HG03521 (cell line): ENCODE measurements around the gene MFN2.
"Not testable (repeated sequence)": the region's sequence is repeated elsewhere in the genome, so short reads cannot be mapped to it uniquely, and the experiment has no call there.

ENCODE experiments used
- ATAC-seq: cut with Tn5 transposase; IDR thresholded peaks from one replicate; pipeline ENCODE4 v1.9.1; 2021; ENCODE audit warnings: mild to moderate bottlenecking, moderate library complexity; ENCODE audit not compliant: unreplicated experiment

MFN2 gene

DNA sequence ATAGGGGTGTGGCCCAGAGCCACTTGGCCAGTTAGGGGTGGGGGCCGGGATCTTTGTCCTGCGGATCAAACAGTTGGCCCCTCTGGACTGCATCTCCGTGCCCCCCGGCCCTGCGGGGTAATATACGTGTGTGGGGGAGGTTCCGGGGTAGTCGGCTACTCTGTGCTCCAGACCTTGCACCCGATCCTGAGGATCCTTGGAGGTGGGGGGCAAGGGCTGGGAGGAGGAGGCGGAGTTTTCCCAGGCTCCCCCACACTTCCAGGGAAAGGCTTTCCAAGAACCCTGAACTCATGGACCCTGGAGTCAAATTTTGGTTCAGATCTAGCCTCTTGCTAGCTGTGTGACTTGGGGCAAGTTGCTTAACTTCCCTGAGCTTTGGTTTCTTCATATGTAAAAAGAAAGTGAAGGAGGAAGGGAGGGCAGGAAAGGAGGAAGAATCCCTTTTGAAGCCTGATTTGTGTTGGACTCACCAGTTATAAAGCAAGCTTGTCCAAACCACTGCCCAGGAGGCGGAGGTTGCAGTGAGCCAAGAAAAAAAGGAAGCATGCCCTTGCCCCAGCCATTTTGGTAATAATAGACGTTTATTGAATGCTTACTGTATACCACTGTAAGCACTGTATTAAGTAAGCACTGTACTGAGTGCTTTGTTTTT, 39.7 kb downstream of the MFN2 start:
- ATAC-seq = no peak

DNA sequence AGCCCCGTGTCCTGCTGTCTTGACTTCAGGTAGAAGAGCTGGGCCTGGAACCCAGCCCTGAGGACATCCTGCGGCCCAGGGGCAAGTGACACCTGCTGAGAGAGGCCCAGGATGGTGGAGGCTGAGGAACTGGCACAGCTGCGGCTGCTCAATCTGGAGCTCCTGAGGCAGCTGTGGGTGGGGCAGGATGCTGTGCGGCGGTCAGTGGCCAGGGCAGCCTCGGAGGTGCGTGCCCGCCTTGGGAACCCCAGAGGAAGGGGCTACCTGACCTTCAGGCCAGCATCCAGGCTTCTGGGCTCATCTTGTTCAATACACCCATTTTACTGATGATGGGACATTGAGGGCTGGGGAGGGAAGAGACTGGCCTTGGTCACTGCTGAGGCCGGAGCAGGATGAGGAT, 41.4 kb downstream of the MFN2 start:
- no peak for ATAC-seq

DNA sequence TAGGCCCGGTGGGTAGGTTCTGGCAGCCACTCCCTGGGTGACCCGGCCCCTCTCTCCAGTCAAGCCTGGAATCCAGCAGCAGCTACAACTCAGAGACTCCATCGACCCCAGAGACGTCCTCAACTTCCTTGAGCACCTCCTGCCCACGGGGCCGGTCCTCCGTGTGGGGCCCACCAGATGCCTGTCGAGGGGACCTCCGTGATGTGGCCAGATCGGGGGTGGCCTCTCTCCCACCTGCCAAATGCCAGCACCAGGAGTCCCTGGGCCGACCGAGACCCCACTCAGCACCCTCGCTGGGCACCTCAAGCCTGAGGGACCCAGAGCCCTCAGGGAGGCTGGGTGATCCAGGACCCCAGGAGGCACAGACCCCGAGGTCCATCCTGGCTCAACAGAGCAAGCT, 41.8 kb downstream of the MFN2 start:
- no peak for ATAC-seq

DNA sequence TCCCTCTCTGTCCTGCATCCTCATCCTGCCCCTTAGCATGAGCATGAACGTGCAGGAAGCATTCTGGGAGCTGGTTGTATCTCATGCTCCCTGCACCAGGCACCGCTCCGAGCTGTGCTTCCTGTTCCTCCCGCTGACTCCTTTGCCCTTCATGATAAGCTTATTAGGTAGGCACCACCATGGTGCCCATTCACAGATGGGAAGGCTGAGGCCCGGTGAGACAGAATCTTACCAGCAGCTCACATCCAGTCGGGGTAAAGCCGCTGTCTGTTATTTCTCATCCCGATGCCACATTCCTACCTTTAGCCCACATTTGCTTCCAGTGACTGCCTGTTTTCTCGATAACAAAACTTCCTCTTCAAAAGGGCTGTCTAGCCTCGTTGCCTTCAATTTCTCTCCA, 46.3 kb downstream of the MFN2 start:
- ATAC-seq = no peak

DNA sequence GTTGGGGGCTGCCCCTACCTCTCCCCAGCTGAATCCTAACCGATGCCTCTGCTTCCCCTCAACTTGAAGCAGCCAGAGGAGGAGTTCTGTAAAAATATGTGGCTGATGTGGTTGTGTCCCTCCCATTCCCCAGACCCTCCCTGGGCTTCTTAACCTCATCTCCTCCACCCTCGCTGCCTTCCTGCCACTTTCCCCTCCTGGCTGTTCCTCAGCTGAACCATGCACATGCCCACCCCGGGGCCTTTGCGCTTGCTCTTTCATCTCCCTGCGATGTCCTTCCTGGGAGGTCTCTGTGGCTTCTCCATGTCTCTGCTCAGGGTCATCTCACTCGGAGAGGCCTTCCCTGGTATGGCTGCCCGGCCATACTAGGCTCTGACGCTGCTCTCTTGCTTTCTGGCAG, 48.0 kb downstream of the MFN2 start:
- ATAC-seq = no peak

DNA sequence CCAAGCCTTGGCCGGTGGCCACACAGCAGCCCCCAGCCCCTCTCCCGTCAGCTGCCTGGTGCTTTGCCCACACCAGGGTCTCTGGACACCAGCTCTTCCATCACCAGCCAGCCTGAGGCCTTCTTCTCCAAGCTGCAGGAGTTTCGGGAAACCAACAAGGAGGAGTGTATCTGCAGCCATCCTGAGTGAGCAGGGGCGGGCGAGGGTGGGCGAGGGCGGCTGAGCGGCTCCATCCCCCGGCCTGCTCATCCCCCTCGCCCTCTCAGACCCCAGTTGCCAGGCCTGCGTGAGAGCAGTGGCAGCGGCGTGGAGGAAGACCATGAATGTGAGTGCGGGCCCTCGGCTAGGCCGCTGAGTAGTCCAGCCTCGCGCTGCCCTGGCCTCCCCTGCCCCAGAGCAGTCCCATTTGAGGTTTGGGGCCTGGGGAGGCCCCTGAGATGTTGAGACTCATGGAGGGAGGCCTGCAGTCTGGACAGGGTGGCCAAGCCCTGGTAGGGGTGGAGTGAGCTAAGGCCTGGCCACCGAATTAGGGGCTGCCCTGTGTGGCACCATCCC, 48.8 kb downstream of the MFN2 start:
- ATAC-seq = no peak

DNA sequence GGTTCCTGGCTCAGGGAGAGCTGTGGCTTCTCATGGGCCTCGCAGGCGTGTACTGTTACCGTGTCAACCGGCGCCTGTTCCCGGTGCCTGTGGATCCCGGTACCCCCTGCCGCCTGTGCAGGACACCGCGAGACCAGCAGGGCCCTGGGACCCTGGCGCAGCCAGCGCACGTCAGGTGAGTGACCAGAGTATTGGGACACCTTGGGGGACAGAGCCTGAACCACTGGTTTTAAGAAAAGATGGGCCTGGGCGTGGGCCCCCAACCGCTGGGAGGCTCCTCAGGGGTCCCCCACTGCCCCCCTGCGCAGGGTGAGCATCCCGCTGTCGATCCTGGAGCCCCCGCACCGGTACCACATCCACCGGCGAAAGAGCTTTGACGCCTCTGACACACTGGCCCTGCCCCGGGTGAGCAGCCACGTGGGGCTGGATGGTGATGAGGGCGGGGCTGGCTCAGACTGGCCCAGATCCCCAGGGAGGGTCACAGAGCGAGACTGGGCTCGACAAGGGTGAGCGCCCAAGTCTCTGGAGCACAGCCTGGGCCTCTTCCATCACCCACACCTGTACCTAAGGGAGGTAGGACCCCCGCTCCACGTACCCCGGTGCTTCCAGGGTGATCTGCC, 49.6 kb downstream of the MFN2 start:
- no peak for ATAC-seq

DNA sequence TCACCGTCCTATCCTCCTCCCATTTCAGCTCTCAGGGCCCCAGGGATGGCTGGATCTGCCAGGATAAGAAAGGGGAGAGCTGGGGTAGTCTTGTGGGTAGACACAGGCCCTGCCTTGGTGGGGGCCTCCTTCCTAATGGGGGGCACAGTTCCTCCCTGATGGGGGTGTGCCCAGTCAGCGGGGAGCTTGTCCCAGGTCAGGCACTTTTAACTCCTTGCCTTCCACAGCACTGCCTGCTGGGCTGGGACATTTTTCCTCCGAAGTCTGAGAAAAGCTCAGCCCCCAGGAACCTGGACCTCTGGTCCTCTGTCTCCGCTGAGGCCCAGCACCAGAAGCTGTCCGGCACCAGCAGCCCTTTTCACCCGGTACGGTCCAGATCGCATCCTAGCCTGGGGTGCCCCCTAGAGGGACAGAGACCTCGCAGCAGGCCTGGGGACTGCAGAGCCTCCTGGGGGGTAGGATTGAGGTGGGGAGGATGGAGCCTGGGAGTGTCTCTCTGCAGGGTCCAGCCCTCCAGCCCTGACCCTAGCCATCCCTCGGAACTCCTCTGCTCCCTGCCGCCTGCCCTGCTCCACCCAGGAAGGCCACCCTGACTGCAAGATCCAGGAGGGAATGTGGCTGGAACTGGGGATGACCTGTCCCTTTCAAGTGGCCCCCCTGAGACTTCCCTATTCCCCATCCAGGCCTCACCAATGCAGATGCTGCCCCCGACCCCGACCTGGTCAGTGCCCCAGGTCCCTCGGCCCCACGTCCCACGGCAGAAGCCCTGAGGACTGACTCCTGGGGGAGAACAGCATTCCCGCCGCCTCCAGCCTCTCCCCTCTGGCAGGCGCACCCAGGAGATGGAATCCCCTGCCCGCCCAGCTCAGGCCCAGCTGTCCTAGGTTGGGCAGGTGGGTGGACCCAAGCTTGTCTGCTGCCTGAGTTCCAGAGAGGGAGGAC, 51.1 kb downstream of the MFN2 start:
- ATAC-seq = no peak

DNA sequence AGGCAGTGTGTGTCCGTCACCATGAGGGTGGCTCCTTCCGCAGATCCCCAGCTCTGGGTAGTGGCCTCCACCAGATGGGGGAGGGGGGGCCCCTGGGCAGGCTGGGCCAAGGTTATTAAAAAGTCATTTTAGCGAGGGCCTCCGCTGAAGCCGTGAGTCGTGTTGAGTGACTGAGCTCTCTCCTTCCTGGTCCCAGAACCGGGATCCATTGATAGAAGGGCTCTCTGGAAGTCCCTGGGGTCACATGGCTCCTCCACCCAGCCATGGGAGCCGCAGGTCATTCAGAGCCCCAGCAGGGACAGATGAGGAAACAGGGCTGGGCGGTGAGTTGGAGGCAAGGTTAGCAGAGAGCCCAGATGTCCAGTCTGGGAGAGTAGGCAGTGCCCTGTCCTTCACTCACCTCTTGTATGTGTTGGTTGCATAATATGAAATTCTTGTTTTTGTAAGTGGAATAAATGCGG, 51.9 kb downstream of the MFN2 start:
- no peak for ATAC-seq

DNA sequence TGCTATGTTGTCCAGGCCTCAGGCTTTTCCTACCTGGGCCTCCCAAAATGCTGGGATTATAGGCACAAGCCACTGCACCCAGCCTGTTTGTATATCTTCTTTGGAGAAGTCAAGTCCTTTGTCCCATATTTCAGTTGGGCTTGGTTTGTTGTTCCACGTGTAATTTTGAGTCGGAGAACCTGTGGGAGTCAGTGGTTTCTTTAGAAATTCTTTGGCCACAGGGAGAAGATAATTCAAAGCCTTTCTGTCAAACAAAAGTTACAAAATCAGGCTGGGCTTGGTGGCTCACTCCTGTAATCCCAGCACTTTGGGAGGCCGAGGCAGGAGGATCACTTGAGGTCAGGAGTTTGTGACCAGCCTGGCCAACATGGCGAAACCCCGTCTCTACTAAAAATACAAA, 53.2 kb downstream of the MFN2 start:
- ATAC-seq = not testable (repeated sequence)

DNA sequence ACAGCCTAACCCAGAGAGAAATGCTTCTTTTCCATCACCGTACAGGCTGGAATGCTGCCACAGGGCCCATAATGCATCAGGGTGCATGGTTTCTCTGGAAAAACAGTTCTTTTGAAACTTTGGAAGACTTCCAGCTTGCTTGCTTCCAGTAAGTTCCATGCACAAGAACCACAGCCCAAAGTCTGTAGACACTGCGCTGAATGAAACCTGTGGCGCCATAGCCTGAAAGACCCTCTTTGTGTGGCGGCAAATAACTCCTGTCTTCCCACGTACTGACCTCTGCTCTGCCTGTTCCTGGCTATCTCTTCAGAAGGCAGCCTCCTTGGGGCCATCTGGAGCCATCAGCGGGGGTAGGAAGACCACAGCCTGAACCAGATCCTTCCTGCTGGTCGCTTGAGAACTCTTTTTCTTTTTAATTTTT, 54.1 kb downstream of the MFN2 start:
- no peak for ATAC-seq

DNA sequence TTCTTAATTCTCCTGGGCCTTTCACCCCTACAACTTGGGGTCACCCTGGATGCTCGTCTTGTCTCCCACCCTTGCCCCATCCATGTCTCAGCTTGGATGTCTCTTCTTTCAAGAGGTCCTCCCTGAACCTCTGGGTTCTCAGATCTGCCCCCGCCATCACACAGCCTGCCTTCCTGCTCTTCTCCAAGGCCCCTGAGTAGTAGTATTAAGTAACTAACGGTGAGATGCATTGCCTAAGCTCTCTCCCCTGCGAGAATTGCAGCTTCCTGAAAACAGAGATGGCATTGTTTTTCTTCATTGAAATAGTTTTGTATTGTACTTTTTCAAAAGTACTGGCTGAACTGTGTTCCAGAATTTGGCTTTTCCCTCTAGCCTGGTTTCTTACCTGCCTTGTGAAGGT, 55.1 kb downstream of the MFN2 start:
- ATAC-seq = no peak

DNA sequence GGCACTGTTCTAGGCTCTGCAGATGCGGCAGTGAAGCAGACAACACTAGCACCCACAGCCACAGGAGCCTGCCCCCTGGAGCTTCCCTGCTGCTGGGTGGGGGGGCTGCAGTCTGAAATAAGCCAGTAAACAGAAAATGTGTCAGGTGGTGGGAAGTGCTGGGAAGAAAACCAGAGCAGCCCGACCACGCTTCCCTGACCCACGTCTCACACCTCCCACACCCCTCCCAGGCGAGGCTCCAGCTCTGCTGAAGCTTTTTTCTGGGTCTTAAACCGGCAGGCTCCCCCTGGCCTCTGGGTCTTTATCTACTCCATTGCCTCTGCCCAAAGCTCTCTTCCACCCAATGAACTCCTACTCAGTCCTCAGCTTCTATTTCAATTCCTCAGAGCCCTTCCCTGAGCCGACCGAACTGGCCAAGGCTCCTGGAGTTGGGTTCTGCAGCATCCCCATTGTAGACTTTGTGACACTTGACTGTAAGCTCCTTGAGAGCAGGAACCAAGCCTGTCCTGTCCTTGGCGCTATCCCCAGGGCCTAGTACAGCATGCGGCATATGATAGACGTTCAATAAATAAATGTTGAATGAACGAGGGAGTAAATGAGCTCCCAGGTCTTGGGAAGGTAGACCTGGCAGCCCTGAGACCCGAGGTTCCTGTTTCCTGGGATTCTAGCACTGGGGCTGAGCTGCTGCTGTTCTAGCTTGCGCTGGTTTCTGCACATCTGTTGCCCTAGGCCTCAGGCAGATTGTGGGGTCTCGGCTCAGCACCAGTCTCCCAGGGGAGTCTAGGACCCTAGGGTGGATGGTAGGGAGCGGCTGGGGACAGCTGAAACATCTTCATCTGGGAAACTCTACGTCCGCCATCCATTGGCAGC, 57.5 kb downstream of the MFN2 start:
- ATAC-seq = no peak

DNA sequence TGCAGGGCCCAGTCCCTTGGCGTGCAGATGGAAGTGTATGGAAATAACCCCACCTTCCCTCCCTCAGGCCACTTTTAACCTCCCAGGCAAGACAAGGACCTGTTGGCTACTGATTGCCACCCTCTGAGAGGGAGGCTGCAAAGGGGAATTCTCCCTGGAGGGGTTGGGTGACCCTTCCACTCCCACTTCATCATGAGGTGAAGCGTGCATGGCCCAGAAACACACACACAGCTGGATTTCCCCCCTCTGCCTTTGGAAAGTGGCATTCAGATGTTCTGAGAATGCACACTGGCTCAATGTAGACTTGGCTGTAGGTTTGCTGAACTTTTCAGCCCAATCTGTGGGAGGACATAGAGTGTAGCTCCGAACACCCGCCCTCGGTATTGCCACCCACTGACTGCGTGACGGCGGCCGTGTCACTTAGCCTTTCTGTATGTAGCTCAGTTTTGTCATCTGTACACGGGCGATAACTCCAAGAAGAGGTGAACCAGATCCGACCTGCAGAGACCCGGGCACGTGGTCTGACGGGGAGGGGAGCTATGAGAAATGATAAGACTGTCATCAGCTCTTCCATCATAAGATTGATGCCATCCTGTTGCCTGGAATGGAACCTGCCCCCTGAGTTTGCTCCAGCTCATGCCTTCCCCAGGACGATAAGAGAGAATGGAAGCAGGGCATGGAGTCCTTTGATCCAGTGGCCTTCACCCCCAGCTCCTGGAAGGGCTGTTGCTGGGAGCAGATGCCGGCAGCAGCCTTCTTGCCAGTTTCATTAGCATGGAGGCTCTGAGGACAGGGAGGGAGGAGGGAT, 58.3 kb downstream of the MFN2 start:
- no peak for ATAC-seq

DNA sequence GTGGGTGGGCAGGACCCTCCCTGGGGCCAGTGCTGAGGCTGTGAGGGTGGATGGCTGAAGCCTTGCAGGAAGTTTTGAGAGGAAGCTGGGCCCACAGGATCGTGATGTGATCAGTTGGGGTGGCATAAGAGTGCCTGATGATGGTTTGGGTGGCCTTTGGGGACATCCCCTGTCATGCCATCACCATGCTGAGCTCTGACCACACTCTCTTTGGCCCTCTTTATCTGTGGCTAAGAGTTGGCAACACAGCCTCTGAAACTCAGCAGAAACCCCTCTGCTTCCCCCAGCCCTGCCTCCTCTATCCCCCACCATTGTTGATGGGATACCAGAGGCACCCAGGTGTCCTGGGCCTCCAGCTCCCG, 58.9 kb downstream of the MFN2 start:
- ATAC-seq = no peak

DNA sequence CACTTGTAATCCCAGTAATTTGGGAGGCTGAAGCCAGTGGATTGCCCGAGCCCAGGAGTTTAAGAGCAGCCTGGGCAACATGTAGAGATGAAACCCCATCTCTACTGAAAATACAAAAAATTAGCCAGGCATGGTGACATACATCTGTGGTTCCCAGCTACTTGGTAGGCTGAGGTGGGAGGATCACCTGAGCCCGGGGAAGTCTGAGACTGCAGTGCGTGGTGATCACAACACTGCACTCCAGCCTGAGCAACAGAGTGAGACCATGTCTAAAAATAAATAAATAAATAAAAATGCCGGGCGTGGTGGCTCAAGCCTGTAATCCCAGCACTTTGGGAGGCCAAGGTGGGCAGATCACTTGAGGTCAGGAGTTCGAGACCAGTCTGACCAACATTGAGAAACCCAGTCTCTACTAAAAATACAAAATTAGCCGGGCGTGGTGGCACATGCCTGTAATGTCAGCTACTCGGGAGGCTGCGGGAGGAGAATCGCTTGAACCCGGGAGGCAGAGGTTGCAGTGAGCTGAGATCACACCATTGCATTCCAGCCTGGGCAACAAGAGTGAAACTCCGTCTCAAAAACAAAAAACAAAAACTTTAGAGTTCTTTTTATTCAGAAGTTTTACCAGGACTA, 59.7 kb downstream of the MFN2 start:
- ATAC-seq = not testable (repeated sequence)

DNA sequence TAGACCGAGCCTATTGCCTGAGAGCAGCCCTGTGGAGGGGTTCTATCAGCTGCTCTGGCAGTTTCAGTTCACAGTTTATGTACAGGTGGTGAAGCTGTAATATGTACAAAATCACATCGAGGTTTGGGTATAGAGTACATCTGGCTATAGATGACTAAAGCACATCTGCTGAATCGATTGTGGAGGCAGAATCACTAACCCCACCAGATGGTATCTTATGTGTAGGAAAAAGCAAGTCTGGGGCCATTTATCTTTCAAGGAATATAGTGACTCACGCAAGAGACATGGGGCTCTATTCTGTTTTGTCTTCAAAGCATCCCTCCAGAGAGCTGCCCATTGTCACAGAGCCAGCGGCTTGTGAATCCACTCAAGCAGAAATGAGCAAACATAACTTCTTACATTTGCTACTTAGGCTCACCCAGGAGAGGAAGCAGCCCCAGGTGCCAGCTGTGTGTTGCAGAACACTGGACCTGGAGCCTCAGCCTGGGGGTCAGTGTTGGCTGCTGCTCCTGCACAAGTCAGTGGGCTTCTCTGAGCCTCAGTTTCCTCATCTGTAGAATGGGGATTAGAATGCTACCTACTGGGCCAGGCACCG, 60.3 kb downstream of the MFN2 start:
- peak; percentile 77 for ATAC-seq

DNA sequence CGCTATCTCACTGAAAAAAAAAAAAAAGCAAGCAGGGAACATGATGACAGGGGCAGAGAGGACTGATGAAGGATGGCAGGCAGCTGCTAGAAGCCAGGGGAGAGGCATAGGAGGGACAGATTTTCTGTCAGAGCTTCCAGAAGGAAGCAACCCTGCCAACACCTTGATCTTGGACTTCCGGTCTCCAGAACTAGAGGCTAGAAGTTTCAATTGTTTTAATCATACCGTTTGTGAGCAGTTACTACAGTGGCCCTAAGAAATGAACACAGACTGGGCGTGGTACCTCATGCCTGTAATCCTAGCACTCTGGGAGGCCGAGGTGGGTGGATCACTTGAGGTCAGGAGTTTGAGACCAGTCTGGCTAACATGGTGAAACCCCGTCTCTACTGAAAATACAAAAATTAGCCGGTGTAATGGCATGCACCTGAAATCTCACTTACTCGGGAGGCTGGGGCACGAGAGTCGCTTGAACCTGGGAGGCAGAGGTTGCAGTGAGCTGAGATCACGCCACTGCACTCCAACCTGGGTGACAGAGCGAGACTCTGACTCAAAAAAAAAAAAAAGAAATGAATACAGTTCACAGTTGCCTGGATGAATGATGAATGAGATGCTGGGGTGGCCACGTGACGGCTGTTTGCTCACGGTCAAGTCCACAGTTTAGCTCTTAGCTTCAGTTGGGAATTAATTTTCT, 64.1 kb downstream of the MFN2 start:
- ATAC-seq = not testable (repeated sequence)
